ENCODE measurements around the gene KCNIP3.

- TF ChIP-seq EZH2 (IDR thresholded peaks at IDR 0.05) (no peak), CTCF (IDR thresholded peaks at IDR 0.05) (no peak)
Measured at GRCh38 chr2:95271381-95271971, 25.7 kb upstream of the KCNIP3 start.

Measured in neural progenitor cell (in vitro differentiated cells).